ENCODE results near the gene VAMP1. TPM values are rescaled to one million over a fixed set of nuclear protein-coding genes. Genes with fewer than 3 reads are reported as not detected.

The VAMP1 gene
- total and polyA plus RNA-seq, 2 of the 13 experiments (the other 11 are each of a cell fraction or from before 2014, with no cell fraction given): 2.5 to 7.4 TPM

DNA sequence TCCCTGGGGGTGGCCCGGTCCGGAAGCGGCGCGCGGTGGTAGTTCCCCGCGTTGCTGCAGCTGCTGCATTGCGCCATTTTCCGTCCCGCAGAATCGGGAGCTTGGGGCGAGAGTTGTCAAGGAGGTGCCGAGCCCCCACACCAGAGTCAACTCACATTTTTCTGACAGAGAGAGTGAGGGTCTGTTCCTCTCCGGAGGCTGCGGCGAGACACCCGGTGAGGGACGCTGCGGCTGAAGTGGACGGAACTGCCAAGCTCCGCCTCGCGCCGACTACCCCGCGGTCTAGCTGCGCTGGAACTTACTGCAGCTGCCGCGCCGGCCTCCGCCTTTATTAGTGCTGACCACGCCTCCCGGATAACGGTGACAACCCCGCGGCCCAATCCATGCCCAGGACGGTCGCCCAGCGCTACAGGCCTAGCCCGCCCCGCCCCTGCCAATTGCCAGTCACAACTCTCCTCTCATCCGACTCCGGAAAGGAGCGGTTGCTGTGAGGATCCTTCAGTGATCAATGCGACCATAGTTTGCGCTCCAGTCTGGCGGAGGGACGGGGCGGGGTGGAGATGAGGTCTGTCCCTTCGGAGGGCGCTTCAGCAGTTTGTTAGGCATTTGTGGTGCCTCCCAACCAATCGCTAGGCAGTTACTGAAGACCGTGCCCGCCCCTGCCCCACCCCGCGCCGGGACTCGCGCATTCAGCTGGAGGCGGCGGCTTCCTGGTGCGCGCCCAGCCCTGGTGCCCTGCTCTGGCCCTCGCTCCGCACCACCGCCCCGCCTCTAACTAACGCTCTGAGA is at the start of gene VAMP1 (continued):
- peak; percentile 49; the same call in 1 of the 2 replicates for TF ChIP-seq FOXA3 (CRISPR knock-in tag; IDR thresholded peaks at IDR 0.05)
- TF ChIP-seq, protein P1, sequence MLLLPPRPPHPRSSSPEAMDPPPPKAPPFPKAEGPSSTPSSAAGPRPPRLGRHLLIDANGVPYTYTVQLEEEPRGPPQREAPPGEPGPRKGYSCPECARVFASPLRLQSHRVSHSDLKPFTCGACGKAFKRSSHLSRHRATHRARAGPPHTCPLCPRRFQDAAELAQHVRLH (CRISPR knock-in tag; IDR thresholded peaks at IDR 0.05; ENCODE audit: borderline replicate concordance, low read depth): peak; percentile 93
- TF ChIP-seq ZNF331 (CRISPR knock-in tag; IDR thresholded peaks at IDR 0.05): 0 out of 2 replicates have a peak, but pooled peaks have one; percentile 29
- TF ChIP-seq ZNF615 (CRISPR knock-in tag; IDR thresholded peaks at IDR 0.05; ENCODE audit: borderline replicate concordance): no peak
- peak; percentile 38; the same call in 1 of the 2 replicates for TF ChIP-seq RFX3 (CRISPR knock-in tag; IDR thresholded peaks at IDR 0.05)
- TF ChIP-seq MEF2D (CRISPR knock-in tag; IDR thresholded peaks at IDR 0.05): peak; percentile 56
- peak; percentile 91 for TF ChIP-seq RBM39 (IDR thresholded peaks at IDR 0.05; ENCODE audit: low read depth, low read length, poor library complexity, severe bottlenecking)
- TF ChIP-seq, protein P2, sequence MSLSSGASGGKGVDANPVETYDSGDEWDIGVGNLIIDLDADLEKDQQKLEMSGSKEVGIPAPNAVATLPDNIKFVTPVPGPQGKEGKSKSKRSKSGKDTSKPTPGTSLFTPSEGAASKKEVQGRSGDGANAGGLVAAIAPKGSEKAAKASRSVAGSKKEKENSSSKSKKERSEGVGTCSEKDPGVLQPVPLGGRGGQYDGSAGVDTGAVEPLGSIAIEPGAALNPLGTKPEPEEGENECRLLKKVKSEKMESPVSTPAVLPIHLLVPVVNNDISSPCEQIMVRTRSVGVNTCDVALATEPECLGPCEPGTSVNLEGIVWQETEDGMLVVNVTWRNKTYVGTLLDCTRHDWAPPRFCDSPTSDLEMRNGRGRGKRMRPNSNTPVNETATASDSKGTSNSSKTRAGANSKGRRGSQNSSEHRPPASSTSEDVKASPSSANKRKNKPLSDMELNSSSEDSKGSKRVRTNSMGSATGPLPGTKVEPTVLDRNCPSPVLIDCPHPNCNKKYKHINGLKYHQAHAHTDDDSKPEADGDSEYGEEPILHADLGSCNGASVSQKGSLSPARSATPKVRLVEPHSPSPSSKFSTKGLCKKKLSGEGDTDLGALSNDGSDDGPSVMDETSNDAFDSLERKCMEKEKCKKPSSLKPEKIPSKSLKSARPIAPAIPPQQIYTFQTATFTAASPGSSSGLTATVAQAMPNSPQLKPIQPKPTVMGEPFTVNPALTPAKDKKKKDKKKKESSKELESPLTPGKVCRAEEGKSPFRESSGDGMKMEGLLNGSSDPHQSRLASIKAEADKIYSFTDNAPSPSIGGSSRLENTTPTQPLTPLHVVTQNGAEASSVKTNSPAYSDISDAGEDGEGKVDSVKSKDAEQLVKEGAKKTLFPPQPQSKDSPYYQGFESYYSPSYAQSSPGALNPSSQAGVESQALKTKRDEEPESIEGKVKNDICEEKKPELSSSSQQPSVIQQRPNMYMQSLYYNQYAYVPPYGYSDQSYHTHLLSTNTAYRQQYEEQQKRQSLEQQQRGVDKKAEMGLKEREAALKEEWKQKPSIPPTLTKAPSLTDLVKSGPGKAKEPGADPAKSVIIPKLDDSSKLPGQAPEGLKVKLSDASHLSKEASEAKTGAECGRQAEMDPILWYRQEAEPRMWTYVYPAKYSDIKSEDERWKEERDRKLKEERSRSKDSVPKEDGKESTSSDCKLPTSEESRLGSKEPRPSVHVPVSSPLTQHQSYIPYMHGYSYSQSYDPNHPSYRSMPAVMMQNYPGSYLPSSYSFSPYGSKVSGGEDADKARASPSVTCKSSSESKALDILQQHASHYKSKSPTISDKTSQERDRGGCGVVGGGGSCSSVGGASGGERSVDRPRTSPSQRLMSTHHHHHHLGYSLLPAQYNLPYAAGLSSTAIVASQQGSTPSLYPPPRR (CRISPR knock-in tag; IDR thresholded peaks at IDR 0.05; ENCODE audit: borderline replicate concordance): 0 out of 2 replicates have a peak, but pooled peaks have one; percentile 31
- no peak for TF ChIP-seq CEBPZ (IDR thresholded peaks at IDR 0.05; ENCODE audit: low read length)
- no peak for TF ChIP-seq ZFP36 (IDR thresholded peaks at IDR 0.05; ENCODE audit: borderline replicate concordance, low read depth, low read length, partially characterized antibody)
- TF ChIP-seq POLR2G (IDR thresholded peaks at IDR 0.05; ENCODE audit: low read depth, low read length): peak; percentile 100
- TF ChIP-seq PHF21A (CRISPR knock-in tag; IDR thresholded peaks at IDR 0.05): peak; percentile 78
- TF ChIP-seq ZNF770 (CRISPR knock-in tag; IDR thresholded peaks at IDR 0.05): peak; percentile 43; the same call in 1 of the 2 replicates
- TF ChIP-seq ZNF343 (CRISPR knock-in tag; IDR thresholded peaks at IDR 0.05): no peak
- TF ChIP-seq STAT5B (CRISPR knock-in tag; IDR thresholded peaks at IDR 0.05): 0 out of 2 replicates have a peak, but pooled peaks have one; percentile 71
- peak; percentile 64 for TF ChIP-seq ZNF264 (CRISPR knock-in tag; IDR thresholded peaks at IDR 0.05)
- peak; percentile 39; the same call in 1 of the 2 replicates for TF ChIP-seq ZBTB38 (CRISPR knock-in tag; IDR thresholded peaks at IDR 0.05)
